NCI-H1105 (cell line): Measurements from ENCODE around the gene HDAC2.

ENCODE experiments used
- DNase-seq: peaks from one replicate; lab custom pipeline; 2025; lab: John Stamatoyannopoulos, UW

The HDAC2 gene

DNA sequence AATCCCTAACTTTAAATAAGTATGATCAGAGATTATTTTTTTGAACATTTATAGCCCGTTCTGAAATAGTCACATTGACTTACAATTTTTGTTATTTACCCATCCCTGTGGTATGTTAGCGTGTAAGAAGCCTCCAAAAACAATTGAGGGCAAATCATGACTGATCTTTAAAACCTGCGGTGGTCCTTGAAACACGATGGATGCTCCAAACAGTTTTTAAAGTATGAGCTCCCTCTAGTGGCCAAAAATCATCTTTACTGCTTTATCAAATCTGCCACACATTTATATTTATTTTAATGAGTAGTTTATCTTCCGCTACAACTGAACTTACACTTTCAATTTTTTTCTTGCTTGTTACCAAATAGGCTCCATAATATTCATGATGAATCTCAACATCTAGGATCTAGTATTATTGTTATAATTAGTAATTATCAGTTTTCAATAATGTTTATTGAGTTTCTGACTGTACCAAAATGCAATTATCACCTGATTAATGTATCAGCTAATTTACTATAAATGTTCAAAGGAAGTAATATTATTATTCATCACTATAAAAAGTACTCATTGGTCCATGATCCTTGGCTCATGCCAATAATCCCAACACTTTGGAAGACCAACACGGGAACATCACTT, 61.6 kb downstream of the HDAC2 start:
- DNase-seq = peak; percentile 50

DNA sequence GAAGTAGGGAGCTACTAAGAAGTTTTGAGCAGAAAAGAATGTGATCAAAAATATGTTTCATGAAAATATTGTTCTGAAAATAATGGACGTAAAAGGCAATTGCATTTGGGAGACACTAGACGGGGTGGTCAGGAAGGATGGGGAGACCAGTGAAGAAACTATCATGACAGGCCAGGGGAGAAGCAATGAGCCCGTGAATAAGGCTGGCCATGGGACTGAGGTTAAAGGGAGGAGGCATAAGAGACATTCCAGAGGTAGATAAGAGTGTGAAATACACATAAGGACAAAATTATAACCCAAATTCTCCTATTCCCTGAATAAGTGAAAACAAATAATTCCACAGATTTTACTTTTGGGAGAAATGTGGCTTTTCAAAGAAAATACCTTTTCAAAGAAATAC, 62.1 kb downstream of the HDAC2 start:
- no peak for DNase-seq

DNA sequence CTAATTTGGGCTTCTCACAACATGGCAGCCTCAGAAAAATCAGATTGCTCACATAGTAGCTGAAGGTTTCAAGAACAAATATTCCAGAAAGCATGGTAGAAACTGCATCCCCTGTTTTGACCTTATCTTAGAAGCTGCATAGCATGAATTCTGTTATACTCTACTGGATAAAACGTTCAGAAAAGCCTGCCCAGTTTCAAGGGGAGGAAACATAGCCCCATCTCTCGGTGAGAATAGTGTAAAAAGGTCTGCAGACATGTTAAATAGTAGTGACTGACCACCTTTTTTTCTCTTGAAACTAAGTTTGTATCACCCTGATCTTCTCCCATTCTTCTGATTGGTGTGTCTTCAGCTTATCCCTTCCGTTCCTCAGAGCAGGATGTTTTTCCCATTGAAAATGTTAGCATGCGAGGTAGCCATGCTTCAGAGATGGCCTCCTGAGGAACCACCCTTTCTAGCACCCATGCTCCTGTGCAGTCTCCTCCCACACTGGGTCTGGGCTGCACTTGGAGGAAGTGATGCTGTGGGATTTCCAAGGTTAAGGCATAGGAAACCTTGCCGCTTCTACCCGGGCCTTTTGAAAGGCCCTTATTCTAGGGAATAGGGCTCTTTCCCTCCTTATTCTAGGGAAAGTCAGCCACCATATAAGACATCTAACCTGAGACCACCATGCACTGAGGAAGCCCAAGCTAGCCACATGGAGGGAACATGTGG, 63.7 kb downstream of the HDAC2 start:
- no peak for DNase-seq

DNA sequence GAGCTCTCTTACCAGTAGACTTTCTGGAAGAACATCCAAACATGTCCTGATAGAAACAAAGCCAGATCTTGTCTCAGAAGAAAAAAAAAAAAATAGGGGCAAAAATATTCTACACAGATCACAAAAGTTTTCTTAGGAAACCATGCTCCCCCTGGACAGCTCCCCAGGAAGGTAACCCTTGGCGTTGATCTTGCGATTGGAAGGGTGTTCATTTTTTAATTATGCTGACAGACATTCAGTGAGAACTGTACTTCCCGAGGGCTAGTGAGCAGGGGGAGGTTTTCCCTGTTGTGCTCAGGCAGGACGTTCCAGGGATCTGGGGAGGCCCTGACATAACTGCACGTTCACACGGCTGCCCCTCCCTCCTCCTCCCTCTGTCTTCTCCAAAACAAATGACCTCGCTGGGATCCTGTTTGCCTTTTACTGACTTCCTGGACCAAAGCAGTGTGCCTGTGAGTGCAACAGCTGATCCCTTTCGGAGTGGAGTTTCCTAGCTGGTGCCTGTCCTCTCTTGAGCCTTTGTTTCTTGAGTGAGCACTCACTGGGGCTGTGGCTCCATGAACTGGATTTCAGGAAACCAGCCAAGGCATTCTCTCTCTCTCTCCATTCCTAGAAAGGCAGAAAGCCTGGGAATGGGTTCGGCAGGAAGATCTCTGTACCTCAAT, 67.2 kb downstream of the HDAC2 start:
- DNase-seq = no peak

DNA sequence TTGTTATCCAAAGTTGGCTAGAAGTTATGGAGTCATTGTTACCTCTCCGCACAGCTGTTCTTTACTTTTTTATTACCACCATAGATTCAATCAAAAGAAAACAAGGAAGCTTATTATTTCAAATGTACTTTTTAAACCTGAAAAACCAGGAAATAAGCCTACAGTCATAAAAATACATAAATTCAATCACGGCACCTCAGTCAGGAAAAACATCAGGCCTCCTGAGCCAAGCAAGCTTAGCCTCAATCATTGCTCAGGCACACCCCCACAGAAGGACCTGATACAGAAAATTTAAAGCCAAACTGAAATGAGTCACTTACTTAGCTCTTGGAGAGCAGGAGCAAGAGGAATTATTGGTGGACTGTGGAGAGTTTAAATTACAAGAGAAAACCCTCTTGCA, 69.5 kb downstream of the HDAC2 start:
- DNase-seq = no peak

DNA sequence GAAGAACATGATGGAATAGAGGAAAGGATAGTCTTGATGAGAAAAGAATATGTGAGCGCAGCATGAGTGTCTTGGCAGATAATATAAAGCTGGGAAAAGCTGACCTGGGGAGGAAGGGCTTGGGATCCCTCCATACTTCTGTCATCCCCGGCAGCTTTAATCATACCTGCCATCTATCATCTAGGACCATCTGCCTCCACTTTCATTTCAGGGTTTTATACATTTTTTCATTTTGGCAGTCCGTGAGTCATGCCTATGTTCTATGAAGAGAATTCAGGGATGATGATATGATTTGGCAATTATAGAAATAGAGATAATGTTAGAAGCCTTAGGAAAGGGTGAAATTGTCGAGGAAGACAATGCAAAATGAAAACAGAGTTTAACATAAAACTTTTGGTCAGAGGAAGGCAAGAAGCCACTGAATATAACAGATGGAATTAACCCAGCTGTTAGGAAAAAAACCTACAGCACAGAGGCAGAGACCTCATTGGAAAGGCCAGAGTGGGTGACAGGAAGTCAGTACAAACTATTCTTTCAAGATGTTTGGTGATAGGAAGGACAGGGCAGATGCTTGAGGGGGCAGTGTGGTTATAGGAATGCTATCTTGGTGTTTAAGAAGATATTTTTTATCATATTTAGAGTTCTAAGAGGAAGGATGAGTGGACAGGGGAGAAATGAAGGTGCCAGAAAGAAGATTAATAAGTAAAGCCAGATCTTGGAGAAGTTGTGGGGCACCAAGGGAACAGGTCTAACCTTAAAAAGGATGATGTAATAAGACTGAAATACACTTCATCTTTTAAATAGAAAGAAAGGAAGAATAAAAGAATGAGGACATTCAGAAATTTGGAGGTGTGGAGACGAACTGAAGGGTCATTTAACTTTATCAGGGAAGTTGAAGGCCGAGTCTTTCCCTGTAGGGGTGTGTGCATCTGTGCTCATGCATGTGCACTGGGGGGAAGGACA, 76.0 kb downstream of the HDAC2 start:
- no peak for DNase-seq

DNA sequence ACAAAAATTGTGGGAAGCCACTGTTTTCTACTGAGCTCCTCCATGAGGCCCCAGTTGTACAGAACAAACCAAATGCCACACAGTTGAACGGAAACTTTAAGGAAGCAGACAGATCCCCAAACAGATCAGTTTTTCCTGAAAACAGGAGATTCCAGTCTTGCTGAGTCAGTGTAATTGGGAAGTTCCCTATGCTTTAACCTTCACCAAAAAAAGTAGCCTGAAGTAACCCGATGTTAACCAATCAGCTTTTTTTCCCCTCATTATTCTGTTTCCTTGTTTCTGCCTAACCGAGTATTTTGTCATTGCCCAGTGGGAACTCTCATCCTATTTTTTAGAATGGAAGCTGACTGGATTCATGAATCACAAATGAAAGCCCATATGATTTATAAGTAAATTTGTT, 77.1 kb downstream of the HDAC2 start:
- no peak for DNase-seq

DNA sequence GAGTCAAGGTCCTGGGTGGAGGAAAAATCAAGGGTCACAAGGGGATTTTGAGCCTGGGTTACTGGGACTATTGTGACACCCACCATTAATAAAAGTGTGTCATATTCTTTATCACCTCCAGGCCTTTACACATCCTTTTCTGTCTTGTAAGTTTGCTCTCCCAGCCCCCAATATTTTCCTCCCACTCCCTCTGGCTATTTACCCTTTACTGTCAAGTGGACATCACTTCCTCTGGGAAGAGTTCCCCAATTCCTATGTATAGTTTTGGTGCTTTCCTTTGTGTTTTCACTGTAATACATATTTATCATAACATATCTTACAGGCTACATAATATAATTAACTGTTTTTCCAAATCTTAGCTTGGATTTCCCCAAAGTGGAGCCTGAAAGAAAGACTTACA, 77.5 kb downstream of the HDAC2 start:
- DNase-seq = no peak

DNA sequence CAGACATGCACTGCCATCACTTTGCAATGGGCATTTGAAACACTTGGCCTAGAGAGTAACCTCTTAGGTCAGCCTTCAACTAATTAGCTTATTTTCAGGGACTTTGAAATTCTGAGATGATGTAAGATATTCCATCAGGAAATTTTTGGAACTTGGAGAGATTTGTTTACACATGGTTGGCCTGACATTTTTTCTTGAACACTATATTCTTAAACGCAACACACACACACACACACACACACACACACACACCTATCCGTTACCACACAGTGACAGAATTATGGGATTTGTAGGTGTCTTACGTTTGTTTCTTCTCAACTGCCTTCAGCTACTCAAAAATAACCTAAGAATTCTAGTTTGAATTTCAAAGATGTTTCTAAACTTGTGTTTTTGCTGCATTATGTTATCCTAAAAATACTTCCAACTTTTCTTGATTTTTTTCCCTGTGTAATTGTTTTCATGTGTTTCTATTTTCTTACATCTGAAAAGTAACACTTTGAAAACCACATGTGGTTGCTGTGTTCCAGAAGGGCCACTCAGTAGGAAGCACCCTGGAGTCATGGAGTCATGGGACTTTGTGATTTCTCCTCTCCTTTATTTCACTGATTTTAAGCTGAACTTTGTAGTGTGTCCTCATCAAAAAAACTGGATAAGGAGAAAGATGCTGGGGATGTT, 81.9 kb downstream of the HDAC2 start:
- no peak for DNase-seq

DNA sequence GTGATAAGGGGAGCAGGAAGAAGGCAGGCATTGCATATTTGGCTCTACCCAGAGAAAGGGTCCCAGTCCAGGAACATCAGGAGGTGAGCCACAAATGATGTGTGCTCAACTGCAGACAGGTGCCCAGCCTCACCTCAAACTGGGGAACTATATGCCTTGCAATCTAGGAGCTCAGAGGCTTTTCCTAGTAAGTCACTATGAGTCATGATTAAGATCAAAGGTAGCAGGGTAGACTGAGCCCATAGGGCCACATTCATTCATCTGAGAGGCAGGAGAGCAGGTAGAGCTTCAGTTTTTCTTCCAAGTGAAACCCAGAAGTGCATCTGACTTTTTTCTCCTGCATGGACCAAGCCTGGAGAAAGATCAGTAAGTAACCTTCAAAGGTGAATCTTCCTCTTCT, 82.5 kb downstream of the HDAC2 start:
- no peak for DNase-seq

DNA sequence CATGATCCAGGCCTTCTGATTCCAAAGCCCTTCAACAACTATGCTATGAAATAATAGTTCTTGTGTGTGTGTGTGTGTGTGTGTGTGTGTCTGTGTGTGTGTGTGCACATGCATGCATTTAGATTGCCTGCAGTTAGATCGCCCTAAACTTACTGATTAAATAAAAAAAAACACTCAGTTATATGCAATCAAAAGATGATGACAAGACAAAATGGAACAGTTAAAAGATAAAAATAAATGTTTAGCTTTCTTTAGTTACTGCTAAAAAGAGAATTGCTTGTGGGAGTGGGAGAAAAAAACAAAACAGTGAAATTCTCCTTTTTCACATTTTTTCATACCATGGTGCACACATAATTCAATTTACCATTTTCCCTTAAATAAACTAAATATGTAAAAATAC, 84.4 kb downstream of the HDAC2 start:
- DNase-seq = no peak

DNA sequence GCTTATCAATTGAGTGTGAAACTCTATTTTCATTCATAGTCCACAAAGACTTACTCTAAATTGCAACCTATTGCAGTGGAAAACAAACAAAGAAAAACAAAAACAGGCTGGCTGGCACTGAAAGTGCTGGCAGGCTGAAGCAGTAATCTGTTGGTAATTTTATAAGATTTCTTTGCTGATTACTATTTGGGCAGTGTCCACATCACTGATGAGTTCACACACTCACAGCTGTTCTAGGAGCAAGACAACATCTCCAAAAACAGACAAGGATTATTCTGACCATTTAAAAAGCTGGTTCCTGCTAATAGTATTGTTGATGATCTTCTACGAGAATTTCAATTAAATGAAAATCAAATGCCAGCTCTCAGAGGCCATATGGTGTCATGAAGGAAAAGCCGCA, 86.9 kb downstream of the HDAC2 start:
- no peak for DNase-seq
